ENCODE measurements around the gene ACVR1. TPM values are rescaled to one million over a fixed set of nuclear protein-coding genes. Genes with fewer than 3 reads are reported as not detected.

The ACVR1 gene
- polyA plus RNA-seq, 1 of the 3 experiments (the other 2 are of a cell fraction) = 22.4 TPM

DNA sequence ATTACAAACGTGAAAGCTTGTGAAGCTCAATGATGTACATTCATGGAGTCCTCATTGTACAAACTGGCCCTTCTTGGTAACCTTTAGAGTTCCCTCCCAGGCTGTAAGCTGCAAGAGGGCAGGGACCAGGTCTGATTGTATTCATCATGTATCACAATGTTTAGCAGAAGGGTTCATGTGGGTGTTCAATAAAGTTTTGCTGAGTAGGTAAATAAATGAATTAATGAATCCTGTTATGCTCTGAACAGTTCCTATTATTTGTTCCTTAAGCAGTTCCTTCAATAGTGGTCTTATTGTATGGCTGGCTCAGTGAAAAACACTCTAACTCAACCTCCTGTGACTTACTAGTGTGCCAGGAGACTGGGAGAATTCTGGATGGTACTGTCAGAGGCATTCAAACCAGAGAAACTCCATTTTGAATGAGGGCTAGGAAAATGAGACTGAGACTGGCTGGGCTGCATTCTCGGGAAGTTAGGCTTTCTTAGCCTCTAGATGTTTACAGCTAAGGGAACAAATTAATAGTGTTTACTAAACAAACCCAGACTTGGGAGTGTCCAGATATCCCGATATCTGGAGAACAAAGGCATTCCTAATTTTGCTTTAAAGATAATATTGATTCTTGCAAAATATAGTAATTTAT is 1.8 kb upstream of the ACVR1 start:
- no peak overlapping the region for H3K4me2 ChIP-seq
- H3K36me3 ChIP-seq (replicated peaks in 1 of 2; ENCODE audit: control insufficient read depth in 1 of 2, insufficient read depth in 2 of 2, low read length in 1 of 2) = peaks cover 0 to 2% of the 10 kb centered on the region in 2 experiments
- no peak for DNase-seq
- no peak overlapping the region for H2AFZ ChIP-seq (ENCODE audit: low read depth)
- H4K20me1 ChIP-seq (ENCODE audit: insufficient read depth) = peaks cover 18% of the 10 kb centered on the region
- H3K27ac ChIP-seq (ENCODE audit: low read depth in 2 of 2, low read length in 1 of 2) = no peak overlapping the region
- no peaks in the 10 kb centered on the region for H3K9me3 ChIP-seq
- peaks cover 8 to 23% of the 10 kb centered on the region in 2 experiments; a peak in 3 of 4 replicates for H3K4me1 ChIP-seq (ENCODE audit: control insufficient read depth in 1 of 2, insufficient read depth in 2 of 2, low read depth in 1 of 2, low read length in 1 of 2)
- no peak for TF ChIP-seq TAF1 (IDR thresholded peaks at IDR 0.05; ENCODE audit: borderline replicate concordance, low read depth, low read length)
- TF ChIP-seq, protein P1, sequence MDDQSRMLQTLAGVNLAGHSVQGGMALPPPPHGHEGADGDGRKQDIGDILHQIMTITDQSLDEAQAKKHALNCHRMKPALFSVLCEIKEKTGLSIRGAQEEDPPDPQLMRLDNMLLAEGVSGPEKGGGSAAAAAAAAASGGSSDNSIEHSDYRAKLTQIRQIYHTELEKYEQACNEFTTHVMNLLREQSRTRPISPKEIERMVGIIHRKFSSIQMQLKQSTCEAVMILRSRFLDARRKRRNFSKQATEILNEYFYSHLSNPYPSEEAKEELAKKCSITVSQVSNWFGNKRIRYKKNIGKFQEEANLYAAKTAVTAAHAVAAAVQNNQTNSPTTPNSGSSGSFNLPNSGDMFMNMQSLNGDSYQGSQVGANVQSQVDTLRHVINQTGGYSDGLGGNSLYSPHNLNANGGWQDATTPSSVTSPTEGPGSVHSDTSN (IDR thresholded peaks at IDR 0.05) = no peak
- TF ChIP-seq, protein P2, sequence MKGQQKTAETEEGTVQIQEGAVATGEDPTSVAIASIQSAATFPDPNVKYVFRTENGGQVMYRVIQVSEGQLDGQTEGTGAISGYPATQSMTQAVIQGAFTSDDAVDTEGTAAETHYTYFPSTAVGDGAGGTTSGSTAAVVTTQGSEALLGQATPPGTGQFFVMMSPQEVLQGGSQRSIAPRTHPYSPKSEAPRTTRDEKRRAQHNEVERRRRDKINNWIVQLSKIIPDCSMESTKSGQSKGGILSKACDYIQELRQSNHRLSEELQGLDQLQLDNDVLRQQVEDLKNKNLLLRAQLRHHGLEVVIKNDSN (IDR thresholded peaks at IDR 0.05; ENCODE audit: borderline replicate concordance, low read depth) = no peak
- no peak for TF ChIP-seq SMC3 (IDR thresholded peaks at IDR 0.05; ENCODE audit: low read depth, low read length)
- no peak for TF ChIP-seq SIN3A (IDR thresholded peaks at IDR 0.05; ENCODE audit: borderline replicate concordance, low read depth, low read length)
- no peak for TF ChIP-seq MEF2A (IDR thresholded peaks at IDR 0.05; ENCODE audit: borderline replicate concordance, low read depth)
- TF ChIP-seq RAD21 (IDR thresholded peaks at IDR 0.05; ENCODE audit: low read length) = no peak
- TF ChIP-seq, protein P3, sequence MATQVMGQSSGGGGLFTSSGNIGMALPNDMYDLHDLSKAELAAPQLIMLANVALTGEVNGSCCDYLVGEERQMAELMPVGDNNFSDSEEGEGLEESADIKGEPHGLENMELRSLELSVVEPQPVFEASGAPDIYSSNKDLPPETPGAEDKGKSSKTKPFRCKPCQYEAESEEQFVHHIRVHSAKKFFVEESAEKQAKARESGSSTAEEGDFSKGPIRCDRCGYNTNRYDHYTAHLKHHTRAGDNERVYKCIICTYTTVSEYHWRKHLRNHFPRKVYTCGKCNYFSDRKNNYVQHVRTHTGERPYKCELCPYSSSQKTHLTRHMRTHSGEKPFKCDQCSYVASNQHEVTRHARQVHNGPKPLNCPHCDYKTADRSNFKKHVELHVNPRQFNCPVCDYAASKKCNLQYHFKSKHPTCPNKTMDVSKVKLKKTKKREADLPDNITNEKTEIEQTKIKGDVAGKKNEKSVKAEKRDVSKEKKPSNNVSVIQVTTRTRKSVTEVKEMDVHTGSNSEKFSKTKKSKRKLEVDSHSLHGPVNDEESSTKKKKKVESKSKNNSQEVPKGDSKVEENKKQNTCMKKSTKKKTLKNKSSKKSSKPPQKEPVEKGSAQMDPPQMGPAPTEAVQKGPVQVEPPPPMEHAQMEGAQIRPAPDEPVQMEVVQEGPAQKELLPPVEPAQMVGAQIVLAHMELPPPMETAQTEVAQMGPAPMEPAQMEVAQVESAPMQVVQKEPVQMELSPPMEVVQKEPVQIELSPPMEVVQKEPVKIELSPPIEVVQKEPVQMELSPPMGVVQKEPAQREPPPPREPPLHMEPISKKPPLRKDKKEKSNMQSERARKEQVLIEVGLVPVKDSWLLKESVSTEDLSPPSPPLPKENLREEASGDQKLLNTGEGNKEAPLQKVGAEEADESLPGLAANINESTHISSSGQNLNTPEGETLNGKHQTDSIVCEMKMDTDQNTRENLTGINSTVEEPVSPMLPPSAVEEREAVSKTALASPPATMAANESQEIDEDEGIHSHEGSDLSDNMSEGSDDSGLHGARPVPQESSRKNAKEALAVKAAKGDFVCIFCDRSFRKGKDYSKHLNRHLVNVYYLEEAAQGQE (IDR thresholded peaks at IDR 0.05; ENCODE audit: low read depth, low read length) = no peak
- TF ChIP-seq, protein P4, sequence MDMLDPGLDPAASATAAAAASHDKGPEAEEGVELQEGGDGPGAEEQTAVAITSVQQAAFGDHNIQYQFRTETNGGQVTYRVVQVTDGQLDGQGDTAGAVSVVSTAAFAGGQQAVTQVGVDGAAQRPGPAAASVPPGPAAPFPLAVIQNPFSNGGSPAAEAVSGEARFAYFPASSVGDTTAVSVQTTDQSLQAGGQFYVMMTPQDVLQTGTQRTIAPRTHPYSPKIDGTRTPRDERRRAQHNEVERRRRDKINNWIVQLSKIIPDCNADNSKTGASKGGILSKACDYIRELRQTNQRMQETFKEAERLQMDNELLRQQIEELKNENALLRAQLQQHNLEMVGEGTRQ (IDR thresholded peaks at IDR 0.05; ENCODE audit: borderline replicate concordance, low read depth, low read length) = no peak
- no peak for TF ChIP-seq TEAD4 (IDR thresholded peaks at IDR 0.05; ENCODE audit: borderline replicate concordance, insufficient read depth)
- no peak for TF ChIP-seq YY1 (IDR thresholded peaks at IDR 0.05; ENCODE audit: low read depth)
- TF ChIP-seq MXI1 (IDR thresholded peaks at IDR 0.05; ENCODE audit: low read depth, low read length) = no peak
- TF ChIP-seq, protein P5, sequence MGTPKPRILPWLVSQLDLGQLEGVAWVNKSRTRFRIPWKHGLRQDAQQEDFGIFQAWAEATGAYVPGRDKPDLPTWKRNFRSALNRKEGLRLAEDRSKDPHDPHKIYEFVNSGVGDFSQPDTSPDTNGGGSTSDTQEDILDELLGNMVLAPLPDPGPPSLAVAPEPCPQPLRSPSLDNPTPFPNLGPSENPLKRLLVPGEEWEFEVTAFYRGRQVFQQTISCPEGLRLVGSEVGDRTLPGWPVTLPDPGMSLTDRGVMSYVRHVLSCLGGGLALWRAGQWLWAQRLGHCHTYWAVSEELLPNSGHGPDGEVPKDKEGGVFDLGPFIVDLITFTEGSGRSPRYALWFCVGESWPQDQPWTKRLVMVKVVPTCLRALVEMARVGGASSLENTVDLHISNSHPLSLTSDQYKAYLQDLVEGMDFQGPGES (IDR thresholded peaks at IDR 0.05; ENCODE audit: low read depth, low read length) = no peak
- TF ChIP-seq GATA2 (CRISPR knock-in tag; IDR thresholded peaks at IDR 0.05) = no peak
- no peak for TF ChIP-seq NRF1 (IDR thresholded peaks at IDR 0.05; ENCODE audit: low read depth, low read length)
- no peak for TF ChIP-seq RFX5 (IDR thresholded peaks at IDR 0.05; ENCODE audit: low read length)
- no peak for TF ChIP-seq FOSL2 (IDR thresholded peaks at IDR 0.05; ENCODE audit: borderline replicate concordance, low read depth)
- TF ChIP-seq FOXM1 (IDR thresholded peaks at IDR 0.05; ENCODE audit: low read depth) = no peak
- TF ChIP-seq, protein P6, sequence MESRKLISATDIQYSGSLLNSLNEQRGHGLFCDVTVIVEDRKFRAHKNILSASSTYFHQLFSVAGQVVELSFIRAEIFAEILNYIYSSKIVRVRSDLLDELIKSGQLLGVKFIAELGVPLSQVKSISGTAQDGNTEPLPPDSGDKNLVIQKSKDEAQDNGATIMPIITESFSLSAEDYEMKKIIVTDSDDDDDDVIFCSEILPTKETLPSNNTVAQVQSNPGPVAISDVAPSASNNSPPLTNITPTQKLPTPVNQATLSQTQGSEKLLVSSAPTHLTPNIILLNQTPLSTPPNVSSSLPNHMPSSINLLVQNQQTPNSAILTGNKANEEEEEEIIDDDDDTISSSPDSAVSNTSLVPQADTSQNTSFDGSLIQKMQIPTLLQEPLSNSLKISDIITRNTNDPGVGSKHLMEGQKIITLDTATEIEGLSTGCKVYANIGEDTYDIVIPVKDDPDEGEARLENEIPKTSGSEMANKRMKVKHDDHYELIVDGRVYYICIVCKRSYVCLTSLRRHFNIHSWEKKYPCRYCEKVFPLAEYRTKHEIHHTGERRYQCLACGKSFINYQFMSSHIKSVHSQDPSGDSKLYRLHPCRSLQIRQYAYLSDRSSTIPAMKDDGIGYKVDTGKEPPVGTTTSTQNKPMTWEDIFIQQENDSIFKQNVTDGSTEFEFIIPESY (IDR thresholded peaks at IDR 0.05; ENCODE audit: borderline replicate concordance, low read depth) = no peak
- no peak for TF ChIP-seq ELF1 (IDR thresholded peaks at IDR 0.05)
- POLR2A ChIA-PET = interaction anchor here (1.0 kb wide), 1 partner anchor 40 kb away, joined by 4 read pairs; no protein-coding TSS in a partner anchor
- H3K79me2 ChIP-seq (ENCODE audit: insufficient read depth) = peaks cover 27% of the 10 kb centered on the region
- CTCF ChIA-PET = interaction anchor here (1.2 to 2.2 kb wide), 4 partner anchors 14 to 868 kb away, joined by 4 to 7 read pairs (median 6); no protein-coding TSS in a partner anchor
- H3K9me2 ChIP-seq = no peaks in the 10 kb centered on the region
- H3F3A ChIP-seq (replicated peaks; ENCODE audit: insufficient read depth) = peaks cover 3% of the 10 kb centered on the region
- 89% methylated on average over 3 of the region's 3 CpGs for WGBS (ENCODE audit: low lambda C conversion rate)
- H3K4me3 ChIP-seq (ENCODE audit: low read depth in 2 of 2, low read length in 1 of 2) = no peak overlapping the region
- H3K9ac ChIP-seq = no peak overlapping the region
- H3K27me3 ChIP-seq (ENCODE audit: insufficient read depth) = no peaks in the 10 kb centered on the region

Data from SK-N-SH (cell line).